Esophagus squamous epithelium (tissue), 4 donors: ENCODE results near the gene RGS7.

Experiments used
- POLR2A ChIP-seq, 4 donors: fragments of 450-650 bp; IDR thresholded peaks; one replicate each; pipeline ENCODE4 v1.6.1; 2017; ENCODE audit warnings: antibody characterized with exemption in 4 of 4, mild to moderate bottlenecking in 4 of 4, moderate library complexity in 3 of 4
- TF ChIP-seq, protein P1 (sequence below), 6 experiments: fragments of 450-650 bp in 4 of 6; fragments of 200-600 bp in 2 of 6; sonication (generic) in 2 of 6; IDR thresholded peaks; one replicate each; pipeline ENCODE4 v1.5.1; 2016 to 2019; ENCODE audit warnings: antibody characterized with exemption in 6 of 6, mild to moderate bottlenecking in 4 of 6, moderate library complexity in 4 of 6

DNA sequence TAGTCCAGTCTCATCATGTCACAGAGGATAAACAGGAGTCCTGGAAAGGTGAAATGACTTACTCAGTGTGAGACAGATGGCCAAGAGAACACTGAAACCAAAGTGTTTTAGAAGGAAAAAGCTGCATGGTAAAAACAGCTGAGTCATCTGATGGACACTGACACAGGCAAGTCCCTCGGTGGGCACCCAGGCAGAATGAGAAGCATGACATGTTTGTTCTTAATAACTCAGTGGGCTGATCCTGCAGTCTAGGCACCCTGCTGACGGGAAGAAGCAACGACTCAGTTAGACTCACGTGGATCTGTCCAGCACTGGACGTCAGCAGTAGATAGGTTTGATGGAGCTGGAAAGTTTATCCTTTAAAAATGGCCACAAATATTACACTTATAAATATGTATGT is 116.9 kb downstream of the RGS7 start:
- no peak for TF ChIP-seq POLR2A (IDR thresholded peaks at IDR 0.05)
- TF ChIP-seq, protein P1, sequence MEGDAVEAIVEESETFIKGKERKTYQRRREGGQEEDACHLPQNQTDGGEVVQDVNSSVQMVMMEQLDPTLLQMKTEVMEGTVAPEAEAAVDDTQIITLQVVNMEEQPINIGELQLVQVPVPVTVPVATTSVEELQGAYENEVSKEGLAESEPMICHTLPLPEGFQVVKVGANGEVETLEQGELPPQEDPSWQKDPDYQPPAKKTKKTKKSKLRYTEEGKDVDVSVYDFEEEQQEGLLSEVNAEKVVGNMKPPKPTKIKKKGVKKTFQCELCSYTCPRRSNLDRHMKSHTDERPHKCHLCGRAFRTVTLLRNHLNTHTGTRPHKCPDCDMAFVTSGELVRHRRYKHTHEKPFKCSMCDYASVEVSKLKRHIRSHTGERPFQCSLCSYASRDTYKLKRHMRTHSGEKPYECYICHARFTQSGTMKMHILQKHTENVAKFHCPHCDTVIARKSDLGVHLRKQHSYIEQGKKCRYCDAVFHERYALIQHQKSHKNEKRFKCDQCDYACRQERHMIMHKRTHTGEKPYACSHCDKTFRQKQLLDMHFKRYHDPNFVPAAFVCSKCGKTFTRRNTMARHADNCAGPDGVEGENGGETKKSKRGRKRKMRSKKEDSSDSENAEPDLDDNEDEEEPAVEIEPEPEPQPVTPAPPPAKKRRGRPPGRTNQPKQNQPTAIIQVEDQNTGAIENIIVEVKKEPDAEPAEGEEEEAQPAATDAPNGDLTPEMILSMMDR (IDR thresholded peaks at IDR 0.05), result no peak
